Measurements from ENCODE around the gene MON2.
"Not testable (repeated sequence)": the region's sequence is repeated elsewhere in the genome, so short reads cannot be mapped to it uniquely, and the experiment has no call there.

GRCh38 chr12:62559366-62559765 is 92.7 kb downstream of the MON2 start:
- not testable (repeated sequence) for TF ChIP-seq TAF1 (IDR thresholded peaks at IDR 0.05; ENCODE audit: low read depth, low read length); CTCF (IDR thresholded peaks at IDR 0.05; ENCODE audit: control extremely low read depth in 1 of 3, insufficient read depth in 1 of 3, low read depth in 1 of 3, low read length in 3 of 3)
